Inflammatory macrophage (primary cell): Measurements from ENCODE around the gene USP24.

Experiments used
- DNase-seq, 2 donors: peaks; one replicate each; pipeline ENCODE4 v3.0.0-alpha.2; 2020 to 2022

USP24 gene

GRCh38 chr1:55155522-55155921 is 59.6 kb downstream of the USP24 start:
- DNase-seq, result peak; percentile 41

- DNase-seq, result no peak
Observed at GRCh38 chr1:55154616-55155015, 60.5 kb downstream of the USP24 start.

- DNase-seq, result no peak
Observed at GRCh38 chr1:55153031-55153430, 62.1 kb downstream of the USP24 start.

DNA sequence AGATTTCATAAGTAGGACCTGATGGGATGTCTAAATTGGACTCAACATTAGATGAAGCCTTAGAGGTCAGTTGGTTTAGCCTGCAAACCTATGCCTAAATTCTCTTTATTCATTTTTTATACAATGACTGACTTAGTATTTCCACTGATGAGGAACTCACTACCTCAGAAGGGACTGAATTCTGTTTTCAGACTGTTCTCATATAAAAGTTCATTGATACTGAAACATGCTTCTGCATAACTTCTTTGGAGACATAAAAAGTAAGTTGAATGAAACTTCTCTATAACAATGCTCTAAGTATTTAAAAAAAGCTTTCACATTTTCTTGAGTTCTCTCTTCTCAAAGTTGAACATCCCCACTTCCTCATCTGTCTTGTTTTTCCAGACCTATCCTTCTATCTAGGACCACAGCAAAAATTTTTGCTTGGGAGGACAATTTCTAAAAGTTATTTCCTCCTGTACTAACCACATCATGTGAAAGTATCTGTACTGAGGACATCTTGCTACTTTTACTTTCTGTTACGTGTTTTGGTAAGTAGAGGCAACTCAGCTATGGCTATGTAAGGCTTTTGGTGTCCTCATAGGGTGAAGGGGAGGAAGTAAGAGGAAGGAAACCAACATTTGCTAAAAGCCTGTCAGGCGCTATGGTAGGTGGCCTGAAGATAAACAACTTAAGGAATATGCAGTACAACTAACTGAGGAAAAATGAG is 64.1 kb downstream of the USP24 start:
- peak; percentile 65 to 73 for DNase-seq

GRCh38 chr1:55148676-55149075 is 66.5 kb downstream of the USP24 start:
- DNase-seq, result no peak

DNA sequence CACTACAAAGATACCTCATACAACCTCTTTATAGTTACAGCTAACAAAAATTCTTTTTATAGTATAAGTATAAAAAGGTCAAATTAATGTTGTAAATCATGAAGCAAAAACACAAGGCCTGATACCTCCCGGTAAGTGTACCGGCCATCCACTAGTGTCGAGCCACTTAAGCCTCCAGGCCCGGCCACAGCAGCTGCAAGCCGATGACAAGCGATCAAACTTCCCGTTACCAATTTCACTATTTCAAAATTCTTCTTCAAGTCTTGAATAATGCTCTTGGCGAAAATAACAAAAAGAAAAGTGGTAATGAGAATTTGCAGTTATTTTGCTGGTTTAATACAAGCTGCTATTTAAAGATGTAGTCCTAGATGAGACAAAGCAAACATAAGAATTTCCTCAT is 67.6 kb downstream of the USP24 start:
- peak; percentile 51 to 66 for DNase-seq

DNA sequence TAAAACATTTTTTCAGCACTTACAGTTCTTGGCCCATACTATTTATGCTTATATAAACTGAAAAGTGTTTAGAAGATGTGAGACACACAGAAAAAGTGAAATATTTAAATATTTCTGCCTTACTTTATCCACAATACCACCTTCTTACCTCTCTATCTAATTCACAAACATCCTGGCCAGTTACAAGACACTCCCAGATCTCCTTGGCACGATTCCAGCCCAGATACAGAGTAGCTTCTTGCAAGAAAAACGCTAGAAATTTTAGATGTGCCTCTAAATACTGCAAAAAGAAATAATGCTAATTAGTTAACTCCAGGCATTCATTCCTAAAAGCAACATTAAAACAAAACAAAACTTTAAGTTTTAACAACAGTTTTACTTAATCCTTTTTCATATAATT is 68.4 kb downstream of the USP24 start:
- no peak for DNase-seq

DNA sequence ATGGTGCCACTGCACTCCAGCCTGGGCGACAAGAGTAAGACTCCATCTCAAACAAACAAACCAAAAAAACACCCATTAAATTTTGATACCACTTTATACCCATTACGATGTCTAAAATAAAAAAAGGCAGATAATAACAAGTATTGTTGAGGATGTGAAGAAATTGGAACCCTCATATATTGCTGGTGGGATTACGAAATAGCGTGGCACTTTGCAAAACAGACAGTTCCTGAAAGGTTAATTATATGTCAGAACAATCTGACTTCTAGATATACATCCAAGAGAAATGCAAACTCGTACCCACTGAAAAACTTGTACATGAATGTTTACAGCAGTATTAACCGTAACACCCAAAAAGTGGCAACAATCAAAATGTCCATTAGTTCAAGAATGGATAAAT is 70.3 kb downstream of the USP24 start:
- no peak for DNase-seq

DNA sequence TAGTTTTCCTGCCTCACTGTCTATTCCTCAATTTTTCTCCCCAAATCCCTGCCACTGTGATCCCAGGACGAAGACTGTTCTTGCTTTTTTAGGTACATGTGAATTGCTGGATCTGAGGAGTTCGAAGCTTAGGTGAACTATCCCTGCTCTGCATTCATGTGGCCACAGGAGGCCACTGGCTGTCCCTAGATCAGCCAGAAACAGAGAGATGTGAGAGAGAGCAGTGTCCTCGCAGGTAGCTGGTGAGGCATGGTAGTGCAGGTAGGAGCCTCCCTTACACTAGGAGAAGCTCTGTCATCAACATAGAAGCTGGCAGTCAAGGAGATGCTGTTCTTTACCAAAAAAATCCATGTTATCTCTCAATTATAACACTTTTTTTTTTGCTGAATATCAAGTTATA is 71.5 kb downstream of the USP24 start:
- DNase-seq, result no peak

DNA sequence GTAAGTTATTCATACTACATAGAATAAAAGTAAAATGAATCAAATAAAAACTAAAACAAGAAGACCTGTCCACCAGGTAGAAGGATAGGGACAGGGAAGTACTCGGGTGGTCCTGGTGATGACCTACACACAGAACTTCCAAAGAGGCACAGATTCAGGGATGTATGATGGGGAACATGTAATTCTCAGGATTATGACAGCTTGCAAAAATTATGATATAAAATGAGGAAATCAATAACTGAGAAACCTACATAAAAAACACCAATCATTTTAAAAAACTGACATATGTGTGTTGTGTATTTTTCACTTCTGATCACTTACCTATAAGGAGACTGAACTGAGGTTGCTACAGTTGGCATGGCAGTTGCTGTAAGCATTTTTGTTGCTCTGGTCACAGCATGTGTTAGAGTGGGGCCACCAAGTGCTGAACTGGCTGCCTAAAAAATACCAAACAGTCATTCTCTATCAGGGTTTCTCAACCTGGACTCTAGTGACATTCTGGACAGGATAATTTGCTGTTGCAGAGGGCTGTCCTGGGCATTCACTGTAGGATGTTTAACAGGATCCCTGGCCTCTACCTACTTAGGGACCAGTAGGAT is 73.8 kb downstream of the USP24 start:
- DNase-seq, result no peak

DNA sequence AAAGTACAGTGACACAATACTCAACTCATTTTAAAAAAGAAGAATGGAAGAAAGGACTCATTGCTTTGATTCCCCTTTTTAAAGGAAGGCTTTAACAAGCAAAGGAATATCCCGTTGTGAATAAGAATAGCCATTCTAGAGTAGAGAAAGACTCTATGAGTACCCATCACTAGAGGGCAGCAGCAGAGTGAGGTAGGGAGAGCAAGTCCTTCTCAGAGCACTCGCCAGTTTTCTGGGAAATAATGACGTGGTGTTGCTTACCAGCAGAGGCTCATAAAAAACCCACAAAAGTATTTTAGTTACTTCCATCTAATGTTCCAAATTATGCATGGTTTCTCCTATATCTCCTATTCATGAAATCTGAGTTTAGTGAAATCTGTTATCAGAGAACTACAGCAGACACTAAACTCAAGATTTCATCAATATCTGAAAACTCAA is 74.6 kb downstream of the USP24 start:
- peak; percentile 80 for DNase-seq

- no peak for DNase-seq
Observed at GRCh38 chr1:55140137-55140536, 75.0 kb downstream of the USP24 start.

GRCh38 chr1:55138823-55139222 is 76.3 kb downstream of the USP24 start:
- no peak for DNase-seq

DNA sequence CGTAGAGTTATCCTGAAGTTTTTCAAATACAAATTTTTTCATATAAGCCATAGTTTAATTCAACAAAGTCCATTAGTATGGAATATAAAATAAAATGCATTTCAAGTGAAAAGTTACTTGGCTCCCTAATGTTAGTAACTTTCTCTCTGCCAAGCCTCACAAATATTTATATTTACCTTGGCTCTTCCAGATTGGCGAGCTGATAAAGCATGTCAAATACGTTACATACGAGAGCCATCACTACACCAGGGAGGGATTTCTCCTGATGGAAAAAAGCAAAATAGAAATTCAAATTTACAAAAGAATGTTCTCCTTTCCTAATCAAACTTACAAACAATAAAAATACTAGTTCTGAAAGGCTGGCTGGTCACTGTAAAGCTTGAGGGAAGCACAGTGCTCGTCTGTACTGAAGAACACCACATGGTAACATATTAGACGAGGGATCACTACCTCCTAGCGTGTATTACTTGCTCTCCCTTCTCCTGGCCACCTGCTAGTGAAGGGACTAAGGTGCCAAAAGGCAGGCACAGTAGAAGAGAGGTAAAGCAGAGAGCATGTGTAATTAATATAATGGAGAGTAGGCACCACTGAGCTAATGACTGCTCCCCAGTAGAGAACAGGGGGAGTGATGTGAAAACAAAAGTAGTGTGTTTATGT is 80.9 kb downstream of the USP24 start:
- no peak for DNase-seq

- DNase-seq, result no peak
Observed at GRCh38 chr1:55131801-55132200, 83.4 kb downstream of the USP24 start.

DNA sequence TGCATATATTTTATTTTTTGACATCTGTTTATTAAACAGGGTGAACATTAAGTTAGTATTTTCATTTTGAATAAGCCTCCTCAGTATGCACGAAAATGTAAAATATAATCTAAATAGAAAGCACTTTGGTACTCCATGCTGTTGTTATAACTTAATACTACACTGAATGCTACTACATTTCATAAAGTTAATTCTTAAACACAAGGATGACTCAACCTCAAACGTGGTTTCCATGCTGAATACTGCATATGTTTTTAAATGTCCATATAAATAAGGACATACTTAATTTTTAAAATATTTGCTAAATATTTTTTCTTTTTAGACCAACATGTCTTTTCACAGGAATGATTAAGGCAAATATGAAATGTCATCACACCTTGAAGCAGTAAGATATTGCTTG is 83.9 kb downstream of the USP24 start:
- no peak for DNase-seq

DNA sequence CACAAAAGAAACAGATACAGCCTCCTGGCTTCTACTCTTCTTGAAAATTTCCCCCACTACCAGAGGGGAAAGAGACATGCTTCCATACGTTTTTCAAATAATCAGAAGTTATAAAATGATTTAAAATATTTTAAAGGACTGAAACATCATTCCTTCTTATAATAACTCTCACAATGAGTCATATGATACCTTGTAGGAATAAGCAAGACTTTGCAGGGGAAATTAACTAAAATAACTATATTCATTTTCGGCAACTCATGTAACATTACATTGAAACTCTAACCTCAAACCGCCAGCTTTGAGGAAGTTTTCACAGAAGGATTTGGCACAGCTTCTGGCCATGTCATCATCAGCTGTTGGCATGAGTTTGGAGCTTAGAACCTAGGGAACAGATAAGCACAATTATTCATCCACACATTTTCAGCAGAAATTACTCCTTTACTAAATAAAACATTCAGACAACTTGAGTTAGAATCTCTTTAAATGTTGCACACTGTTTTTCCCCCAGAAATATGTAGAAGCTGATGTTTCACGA is 85.9 kb downstream of the USP24 start:
- DNase-seq, result peak; percentile 83 to 87

GRCh38 chr1:55128418-55128995 is 86.7 kb downstream of the USP24 start:
- DNase-seq, result peak; percentile 21 to 53

DNA sequence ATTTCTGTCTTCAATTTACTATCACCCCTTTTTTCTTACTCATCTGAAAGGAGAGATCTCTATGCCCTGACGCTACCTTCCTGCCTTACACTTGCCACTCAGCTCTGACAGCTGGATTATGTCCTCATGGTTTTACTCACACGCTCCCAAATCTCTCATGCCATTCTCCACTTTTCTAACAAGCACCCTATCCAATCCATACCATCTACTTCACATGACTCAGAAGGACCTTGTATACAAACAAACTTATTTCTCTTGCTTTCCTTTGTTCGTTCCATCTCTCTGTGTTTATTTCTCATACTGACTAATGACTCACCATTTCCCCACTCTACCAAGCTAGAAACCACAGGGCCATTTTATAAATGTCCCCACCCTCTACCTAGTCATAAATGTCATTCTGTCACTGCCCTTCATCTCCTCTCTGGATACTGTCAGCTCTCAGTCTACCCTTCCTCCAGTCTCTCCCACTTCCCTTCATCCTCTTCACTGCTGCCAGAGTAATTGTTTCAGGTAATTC is 87.3 kb downstream of the USP24 start:
- peak in 1 of 2 donors; percentile 25 for DNase-seq

- DNase-seq, result no peak
Observed at GRCh38 chr1:55124470-55124869, 90.7 kb downstream of the USP24 start.

DNA sequence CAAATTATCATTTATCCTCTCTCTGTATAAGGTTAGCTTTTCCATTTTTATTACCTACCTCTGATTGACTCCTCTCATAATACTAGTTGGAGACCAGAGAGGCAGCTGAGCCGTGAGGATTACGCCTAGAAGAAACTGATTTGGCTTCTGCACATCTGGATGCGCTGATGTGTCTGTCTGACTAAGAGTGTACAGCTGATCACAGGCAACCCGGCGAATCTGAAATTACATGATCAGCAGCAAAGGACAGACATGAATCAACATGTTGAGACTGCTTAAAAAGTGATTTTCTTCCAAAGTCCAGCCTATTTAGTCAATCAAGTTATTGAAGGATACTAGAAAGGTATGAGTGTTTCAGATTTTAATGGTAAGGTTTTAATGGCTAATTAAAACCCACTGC is 94.6 kb downstream of the USP24 start:
- DNase-seq, result no peak

- no peak for DNase-seq
Observed at GRCh38 chr1:55118651-55119329, 96.4 kb downstream of the USP24 start.

DNA sequence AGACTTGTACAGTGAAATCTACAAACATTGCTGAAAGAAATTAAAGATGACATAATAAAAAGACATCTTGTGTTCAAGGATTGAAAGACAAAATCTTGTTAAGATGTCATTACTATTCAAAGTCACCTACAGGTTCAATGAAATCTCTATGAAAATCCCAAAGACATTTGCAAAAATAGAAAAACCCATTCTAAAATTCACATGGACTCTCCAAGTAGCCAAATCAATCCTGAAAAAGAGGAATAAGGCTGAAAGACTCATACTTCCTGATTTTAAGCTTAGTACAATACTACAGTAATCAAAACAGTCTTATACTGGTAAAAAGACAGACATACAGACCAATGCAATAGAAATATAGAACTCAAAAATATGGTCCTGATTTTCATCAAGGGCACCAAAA is 97.2 kb downstream of the USP24 start:
- peak in 1 of 2 donors; percentile 21 for DNase-seq
